Measurements from ENCODE around the gene NLRC5. TPM values are rescaled to one million over a fixed set of nuclear protein-coding genes. Genes with fewer than 3 reads are reported as not detected.

Gene NLRC5
- total RNA-seq (100 to 1,000 TPM; 380 to 615 (median 394) TPM), polyA plus RNA-seq (100 to 1,000 TPM in 1 of 2 donors, 10 to 100 TPM in 1; 76.0 to 122 TPM), total RNA-seq (770 reads per million, percentile 99 among the genes with 10 or more reads in this experiment)

- peak within 1 kb of the TSS; percentile 98 for H3K27ac ChIP-seq (ENCODE audit: low read depth, low read length)
- Mint-ChIP-seq H3K4me3 (peak within 1 kb of the TSS; percentile 93 to 100 (median 98)), H3K4me1 (peaks cover 65 to 87% (median 73%) of the 10 kb centered on the region in 7 donors), H3K36me3 (peaks cover 4 to 75% (median 37%) of the 10 kb centered on the region in 5 donors), H3K27me3 (no peaks in the 10 kb centered on the region), H3K27ac (peak within 1 kb of the TSS; percentile 85 to 99 (median 97)), H3K9me3 (no peaks in the 10 kb centered on the region)
- intact Hi-C loops (cut with micrococcal nuclease): loop anchor here (1.0 to 5.0 kb wide), 8 partner anchors 10 to 381 kb away; partner anchors contain the start of genes HERPUD1 (in 2 of the 2), MT2A (in 1 of the 2), PSME3IP1 (in 1 of the 2) and RSPRY1 (in 1 of the 2)
- CTCF ChIA-PET: interaction anchor here (0.6 to 1.3 kb wide), 11 partner anchors 10 to 124 kb away, joined by 3 to 9 read pairs (median 3); partner anchors contain the start of gene SLC12A3
- H3K4me1 ChIP-seq (ENCODE audit: control insufficient read depth in 2 of 2, insufficient read depth in 2 of 2, low read length in 2 of 2): peaks cover 24 to 51% of the 10 kb centered on the region in 2 donors
- peak; percentile 95 for ATAC-seq
- H3K9me3 ChIP-seq (ENCODE audit: control insufficient read depth in 2 of 3, low read length in 3 of 3): no peaks in the 10 kb centered on the region
- no peaks in the 10 kb centered on the region for H3K27me3 ChIP-seq (ENCODE audit: control insufficient read depth in 2 of 2, insufficient read depth in 2 of 2, low read length in 2 of 2)
- peak within 1 kb of the TSS; percentile 73 for H3K4me3 ChIP-seq (ENCODE audit: low read length)
- POLR2A ChIA-PET: interaction anchor here (0.6 to 9.7 kb wide), 21 partner anchors 8 to 217 kb away, joined by 3 to 111 read pairs (median 7); partner anchors contain the start of genes HERPUD1, PSME3IP1 and RSPRY1
- peak; percentile 72 to 93 (median 88) for DNase-seq
- H3K36me3 ChIP-seq (ENCODE audit: control insufficient read depth in 2 of 3, insufficient read depth in 3 of 3, low read length in 3 of 3): peaks cover 0 to 6% (median 0%) of the 10 kb centered on the region in 3 experiments
These were observed at the start of gene NLRC5 for GRCh38 chr16:56988948-56989945. TSS of gene NLRC5 (plus strand) at chr16:56989557. CDS start at chr16:57020713, 31,156 bp downstream.

- H3K36me3 ChIP-seq (ENCODE audit: control insufficient read depth in 2 of 3, insufficient read depth in 3 of 3, low read length in 3 of 3): peaks cover 12 to 93% (median 63%) of the 10 kb centered on the region in 3 experiments
- ATAC-seq: no peak
- no peaks in the 10 kb centered on the region for H3K9me3 ChIP-seq (ENCODE audit: control insufficient read depth in 2 of 3, low read length in 3 of 3)
- Mint-ChIP-seq H3K36me3 (peaks cover 3 to 64% (median 38%) of the 10 kb centered on the region in 5 donors), H3K27me3 (no peaks in the 10 kb centered on the region), H3K4me1 (peaks cover 27 to 78% (median 46%) of the 10 kb centered on the region in 7 donors), H3K27ac (peak overlapping the region; percentile 65 to 97 (median 83)), H3K4me3 (peak overlapping the region in 4 of 10 donors; percentile 9 to 67 (median 44)), H3K9me3 (no peaks in the 10 kb centered on the region)
- peaks cover 6 to 29% of the 10 kb centered on the region in 2 donors for H3K4me1 ChIP-seq (ENCODE audit: control insufficient read depth in 2 of 2, insufficient read depth in 2 of 2, low read length in 2 of 2)
- ChIA-PET POLR2A (interaction anchor here (1.0 kb wide), 1 partner anchor 9 kb away, joined by 3 read pairs; no protein-coding TSS in a partner anchor), CTCF (interaction anchor here (0.6 kb wide), 1 partner anchor 44 kb away, joined by 5 read pairs; no protein-coding TSS in a partner anchor)
- intact Hi-C loops (cut with micrococcal nuclease): loop anchor here in 1 of 2 donors (1.0 to 10.0 kb wide), 3 partner anchors 8 to 505 kb away; partner anchors contain the start of genes CIAPIN1, COQ9 and HERPUD1
- peak overlapping the region; percentile 34 for H3K27ac ChIP-seq (ENCODE audit: low read depth, low read length)
- H3K27me3 ChIP-seq (ENCODE audit: control insufficient read depth in 2 of 2, insufficient read depth in 2 of 2, low read length in 2 of 2): no peaks in the 10 kb centered on the region
- DNase-seq: no peak
- no peak overlapping the region for H3K4me3 ChIP-seq (ENCODE audit: low read length)
These were observed 49.6 kb upstream of the NLRC5 start for GRCh38 chr16:56939801-56940200.

GRCh38 chr16:56941092-56941491 lies 48.3 kb upstream of the NLRC5 start:
- ChIA-PET POLR2A (interaction anchor here (0.6 to 2.1 kb wide), 3 partner anchors 8 to 11 kb away, joined by 3 to 10 read pairs (median 6); partner anchors contain the start of gene HERPUD1), CTCF (interaction anchor here (1.1 to 1.7 kb wide), 2 partner anchors 8 to 24 kb away, joined by 4 to 5 read pairs; no protein-coding TSS in a partner anchor)
- Mint-ChIP-seq H3K27me3 (no peaks in the 10 kb centered on the region), H3K27ac (peak overlapping the region in 1 of 9 donors; percentile 23), H3K36me3 (peaks cover 3 to 59% (median 34%) of the 10 kb centered on the region in 5 donors), H3K9me3 (no peaks in the 10 kb centered on the region), H3K4me3 (no peak overlapping the region), H3K4me1 (peaks cover 18 to 70% (median 36%) of the 10 kb centered on the region in 7 donors)
- H3K27me3 ChIP-seq (ENCODE audit: control insufficient read depth in 2 of 2, insufficient read depth in 2 of 2, low read length in 2 of 2): no peaks in the 10 kb centered on the region
- peaks cover 12 to 88% (median 58%) of the 10 kb centered on the region in 3 experiments for H3K36me3 ChIP-seq (ENCODE audit: control insufficient read depth in 2 of 3, insufficient read depth in 3 of 3, low read length in 3 of 3)
- H3K9me3 ChIP-seq (ENCODE audit: control insufficient read depth in 2 of 3, low read length in 3 of 3): no peaks in the 10 kb centered on the region
- H3K4me1 ChIP-seq (ENCODE audit: control insufficient read depth in 2 of 2, insufficient read depth in 2 of 2, low read length in 2 of 2): peaks cover 6 to 24% of the 10 kb centered on the region in 2 donors
- intact Hi-C loops (cut with micrococcal nuclease): no loop called here
- H3K4me3 ChIP-seq (ENCODE audit: low read length): no peak overlapping the region
- ATAC-seq: no peak
- DNase-seq: no peak
- no peak overlapping the region for H3K27ac ChIP-seq (ENCODE audit: low read depth, low read length)

- H3K9me3 ChIP-seq (ENCODE audit: control insufficient read depth in 2 of 3, low read length in 3 of 3): no peaks in the 10 kb centered on the region
- no peaks in the 10 kb centered on the region for H3K27me3 ChIP-seq (ENCODE audit: control insufficient read depth in 2 of 2, insufficient read depth in 2 of 2, low read length in 2 of 2)
- Mint-ChIP-seq H3K4me1 (peaks cover 18 to 65% (median 32%) of the 10 kb centered on the region in 7 donors), H3K27ac (no peak overlapping the region), H3K9me3 (no peaks in the 10 kb centered on the region), H3K27me3 (no peaks in the 10 kb centered on the region), H3K36me3 (peaks cover 3 to 52% (median 34%) of the 10 kb centered on the region in 5 donors), H3K4me3 (no peak overlapping the region)
- peaks cover 6 to 24% of the 10 kb centered on the region in 2 donors for H3K4me1 ChIP-seq (ENCODE audit: control insufficient read depth in 2 of 2, insufficient read depth in 2 of 2, low read length in 2 of 2)
- no peak for ATAC-seq
- DNase-seq: no peak
- ChIA-PET CTCF (interaction anchor here (0.8 to 1.7 kb wide), 3 partner anchors 9 to 388 kb away, joined by 3 to 5 read pairs (median 4); no protein-coding TSS in a partner anchor), POLR2A (interaction anchor here (2.0 to 2.1 kb wide), 2 partner anchors 9 to 11 kb away, joined by 6 to 10 read pairs; partner anchors contain the start of gene HERPUD1)
- no peak overlapping the region for H3K27ac ChIP-seq (ENCODE audit: low read depth, low read length)
- H3K36me3 ChIP-seq (ENCODE audit: control insufficient read depth in 2 of 3, insufficient read depth in 3 of 3, low read length in 3 of 3): peaks cover 12 to 81% (median 50%) of the 10 kb centered on the region in 3 experiments
- no peak overlapping the region for H3K4me3 ChIP-seq (ENCODE audit: low read length)
- intact Hi-C loops (cut with micrococcal nuclease): no loop called here
These were observed 47.5 kb upstream of the NLRC5 start for GRCh38 chr16:56941856-56942331.

GRCh38 chr16:56943761-56944375 lies 45.5 kb upstream of the NLRC5 start:
- Histone ChIP-seq H3K4me3 (ENCODE audit: low read length) (no peak overlapping the region), H3K9me3 (ENCODE audit: control insufficient read depth in 2 of 3, low read length in 3 of 3) (no peaks in the 10 kb centered on the region), H3K36me3 (ENCODE audit: control insufficient read depth in 2 of 3, insufficient read depth in 3 of 3, low read length in 3 of 3) (peaks cover 12 to 64% (median 37%) of the 10 kb centered on the region in 3 experiments), H3K27me3 (ENCODE audit: control insufficient read depth in 2 of 2, insufficient read depth in 2 of 2, low read length in 2 of 2) (no peaks in the 10 kb centered on the region), H3K4me1 (ENCODE audit: control insufficient read depth in 2 of 2, insufficient read depth in 2 of 2, low read length in 2 of 2) (peaks cover 6 to 13% of the 10 kb centered on the region in 2 donors), H3K27ac (ENCODE audit: low read depth, low read length) (no peak overlapping the region)
- intact Hi-C loops (cut with micrococcal nuclease): no loop called here
- Mint-ChIP-seq H3K36me3 (peaks cover 3 to 40% (median 20%) of the 10 kb centered on the region in 5 donors), H3K27ac (peak overlapping the region in 4 of 9 donors; percentile 14 to 75 (median 42)), H3K4me3 (no peak overlapping the region), H3K9me3 (no peaks in the 10 kb centered on the region), H3K27me3 (no peaks in the 10 kb centered on the region), H3K4me1 (peaks cover 7 to 49% (median 14%) of the 10 kb centered on the region in 7 donors)
- ChIA-PET POLR2A (interaction anchor here (5.9 kb wide), 1 partner anchor 11 kb away, joined by 32 read pairs; the partner anchor contains the start of gene HERPUD1), CTCF (interaction anchor here (0.9 kb wide), 1 partner anchor 20 kb away, joined by 3 read pairs; no protein-coding TSS in a partner anchor)
- DNase-seq: no peak
- ATAC-seq: no peak
